GM13977 (cell line): ENCODE data around the gene RAB32.
A peak's percentile ranks its signal among the peaks of the same experiment; 100 is the strongest.

ENCODE experiments used
- DNase-seq: peaks from one replicate; pipeline ENCODE4 v3.0.0; 2012; ENCODE audit warnings: low spot score
- in situ Hi-C: fragments of 300-500 bp; cut with MboI; formaldehyde crosslinking; loops from one replicate; pipeline ENCODE4 v1.12.0; 2022; ENCODE audit warnings: low sequenced_read_pairs, low pct_unique_long_range_greater_than_20kb, mixed read lengths, inconsistent platforms; ENCODE audit not compliant: unreplicated experiment
- TF ChIP-seq, protein P1 (sequence below): IDR thresholded peaks from 2 replicates; pipeline ENCODE4 v1.5.1; 2012; ENCODE audit warnings: mild to moderate bottlenecking, control low read depth; ENCODE audit not compliant: insufficient read depth; ENCODE audit errors: extremely low read depth, missing control alignments

RAB32 gene

DNA sequence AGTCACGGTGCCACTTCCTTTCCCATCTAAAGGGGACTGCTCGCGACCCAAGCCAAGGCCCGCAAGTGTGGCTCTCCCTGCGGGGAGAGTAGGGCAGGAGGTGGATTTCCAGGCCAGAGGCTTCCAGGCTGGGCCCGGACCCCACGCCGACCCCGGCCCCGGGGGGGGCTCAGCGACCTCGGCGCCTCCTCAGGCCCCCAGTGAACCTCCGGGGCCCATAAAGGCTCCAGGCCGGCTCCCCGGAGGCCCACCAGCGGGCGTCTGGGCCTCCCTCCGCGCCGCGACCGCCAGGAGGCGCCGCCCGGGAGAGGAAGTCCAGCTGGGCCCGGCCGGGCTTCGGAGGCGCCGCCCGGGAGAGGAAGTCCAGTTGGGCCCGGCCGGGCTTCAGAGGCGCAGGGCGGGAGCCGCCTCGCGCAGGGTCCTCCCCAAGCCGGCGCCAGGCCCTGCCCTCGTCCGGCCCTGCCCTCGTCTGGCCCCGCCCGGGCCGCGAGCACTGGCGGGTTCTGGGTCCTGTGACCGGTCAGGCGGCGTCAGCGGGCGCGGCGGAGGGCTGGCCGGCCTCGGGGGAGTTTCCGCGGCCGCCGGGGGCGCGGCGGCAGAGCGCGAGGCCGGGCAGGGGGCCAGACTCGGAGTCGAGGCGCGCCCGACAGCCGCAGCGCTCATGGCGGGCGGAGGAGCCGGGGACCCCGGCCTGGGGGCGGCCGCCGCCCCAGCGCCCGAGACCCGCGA, at the start of gene RAB32:
Gene RAB32 (plus strand): TSS at position 623 of the 729 bp plus-strand sequence. CDS start 39 bp downstream, at position 662.
- in situ Hi-C loops, result no loop called here
- TF ChIP-seq, protein P1, sequence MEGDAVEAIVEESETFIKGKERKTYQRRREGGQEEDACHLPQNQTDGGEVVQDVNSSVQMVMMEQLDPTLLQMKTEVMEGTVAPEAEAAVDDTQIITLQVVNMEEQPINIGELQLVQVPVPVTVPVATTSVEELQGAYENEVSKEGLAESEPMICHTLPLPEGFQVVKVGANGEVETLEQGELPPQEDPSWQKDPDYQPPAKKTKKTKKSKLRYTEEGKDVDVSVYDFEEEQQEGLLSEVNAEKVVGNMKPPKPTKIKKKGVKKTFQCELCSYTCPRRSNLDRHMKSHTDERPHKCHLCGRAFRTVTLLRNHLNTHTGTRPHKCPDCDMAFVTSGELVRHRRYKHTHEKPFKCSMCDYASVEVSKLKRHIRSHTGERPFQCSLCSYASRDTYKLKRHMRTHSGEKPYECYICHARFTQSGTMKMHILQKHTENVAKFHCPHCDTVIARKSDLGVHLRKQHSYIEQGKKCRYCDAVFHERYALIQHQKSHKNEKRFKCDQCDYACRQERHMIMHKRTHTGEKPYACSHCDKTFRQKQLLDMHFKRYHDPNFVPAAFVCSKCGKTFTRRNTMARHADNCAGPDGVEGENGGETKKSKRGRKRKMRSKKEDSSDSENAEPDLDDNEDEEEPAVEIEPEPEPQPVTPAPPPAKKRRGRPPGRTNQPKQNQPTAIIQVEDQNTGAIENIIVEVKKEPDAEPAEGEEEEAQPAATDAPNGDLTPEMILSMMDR, result no peak
- DNase-seq, result peak; percentile 66

DNA sequence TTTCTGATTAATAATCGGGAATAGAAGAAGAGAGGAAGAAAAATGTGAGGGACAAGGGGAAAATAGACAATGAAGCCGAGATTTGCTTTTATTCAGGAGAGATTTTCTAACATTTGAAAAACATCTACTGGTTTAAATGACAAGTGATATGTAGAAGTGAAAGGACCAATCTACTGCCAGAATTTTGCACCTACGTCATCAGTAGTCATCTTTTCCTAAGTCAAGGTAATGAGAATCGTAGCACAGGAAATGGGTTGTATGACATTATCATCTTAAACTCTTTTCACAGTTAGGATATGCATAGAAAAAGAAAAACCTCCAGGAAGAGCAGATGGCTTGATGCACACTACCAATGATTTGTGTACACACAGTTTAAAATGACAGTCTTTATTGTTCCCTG, 45.3 kb upstream of the RAB32 start:
- TF ChIP-seq, protein P1, result no peak
- no peak for DNase-seq

DNA sequence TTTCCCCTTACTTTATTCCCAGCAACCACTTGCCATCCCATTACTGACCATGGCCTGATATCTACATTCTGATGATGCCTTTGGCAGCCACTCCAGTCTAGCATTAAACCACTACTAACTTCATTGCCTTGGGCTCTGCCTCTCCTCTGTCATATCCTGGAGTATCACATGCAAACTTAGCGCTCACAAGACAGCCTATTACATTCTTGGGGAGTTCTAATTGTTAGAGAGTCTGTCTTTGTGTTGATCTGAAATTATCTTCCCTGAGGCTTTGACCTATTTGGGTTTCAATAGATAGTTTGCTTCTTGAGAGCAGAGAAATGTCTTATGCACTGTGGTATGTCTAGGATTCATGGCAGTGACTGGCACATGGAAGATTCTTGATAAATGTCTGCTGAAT, 40.5 kb upstream of the RAB32 start:
- in situ Hi-C loops, result no loop called here
- no peak for DNase-seq
- TF ChIP-seq, protein P1, result no peak

More for the DNA sequence above, 45.3 kb upstream of the RAB32 start:
- in situ Hi-C loops, result no loop called here

DNA sequence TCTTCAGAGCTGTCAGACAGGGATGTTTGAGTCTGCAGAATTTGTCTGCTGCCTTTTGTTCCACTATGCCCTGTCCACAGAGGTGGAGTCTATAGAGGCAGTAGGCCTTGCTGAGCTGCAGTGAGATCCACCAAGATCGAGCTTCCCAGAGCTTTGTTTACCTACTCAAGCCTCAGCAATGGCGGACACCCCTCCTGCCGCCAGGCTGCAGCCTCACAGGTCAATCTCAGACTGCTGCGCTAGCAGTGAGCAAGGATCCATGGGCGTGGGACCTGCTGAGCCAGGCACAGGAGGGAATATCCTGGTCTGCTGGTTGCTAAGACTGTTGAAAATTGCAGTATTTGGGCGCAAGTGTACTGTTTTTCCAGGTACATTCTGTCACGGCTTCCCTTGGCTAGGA, 28.4 kb upstream of the RAB32 start:
- TF ChIP-seq, protein P1, result no peak
- no peak for DNase-seq
- in situ Hi-C loops, result no loop called here

DNA sequence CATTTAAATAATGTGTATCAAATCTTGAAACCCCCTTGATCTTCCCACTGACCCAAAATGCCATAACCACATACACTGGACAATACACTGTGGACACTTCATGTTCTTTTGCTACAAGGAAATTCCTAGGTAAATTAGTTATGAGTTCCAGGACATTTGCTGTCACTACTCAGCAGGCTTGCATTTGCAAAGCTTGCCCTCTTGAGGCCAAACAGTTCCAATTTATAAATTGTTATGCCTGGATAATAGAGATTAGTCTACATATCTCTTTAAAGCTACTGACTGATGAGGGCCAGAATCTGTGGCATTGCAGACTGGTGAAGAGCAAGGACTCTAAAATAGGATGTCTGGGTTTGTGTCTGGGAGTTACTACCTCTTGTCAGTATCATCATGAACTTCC, 17.4 kb upstream of the RAB32 start:
- in situ Hi-C loops, result no loop called here
- no peak for DNase-seq
- TF ChIP-seq, protein P1, result no peak

DNA sequence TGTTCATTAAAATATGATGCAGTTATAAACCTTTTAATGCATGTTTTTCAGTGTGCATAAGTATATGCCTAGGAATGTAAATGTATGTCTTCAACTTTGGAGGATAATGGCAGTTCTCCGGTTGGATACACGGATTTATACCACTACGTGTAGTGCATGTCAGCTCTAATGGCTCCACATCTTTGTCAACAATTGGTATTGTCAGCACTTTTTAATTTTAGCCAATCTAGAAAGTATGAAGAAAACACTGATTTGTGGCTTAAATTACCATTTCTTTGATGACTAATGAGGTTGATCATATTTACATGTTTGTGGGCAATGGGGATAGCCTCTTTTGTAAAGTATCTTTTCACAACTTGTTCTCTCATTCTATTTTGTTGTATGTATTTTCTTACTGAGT, 10.9 kb upstream of the RAB32 start:
- TF ChIP-seq, protein P1, result no peak
- no peak for DNase-seq
- in situ Hi-C loops, result no loop called here
